GM04503 (cell line): ENCODE measurements around the gene BARX1.
"Not testable (repeated sequence)": the region's sequence is repeated elsewhere in the genome, so short reads cannot be mapped to it uniquely, and the experiment has no call there.

Experiments used
- DNase-seq: peaks from one replicate; pipeline ENCODE4 v3.0.0-alpha.2; 2012; ENCODE audit warnings: low read depth

The BARX1 gene

GRCh38 chr9:93965830-93966577 lies 10.8 kb upstream of the BARX1 start:
- no peak for DNase-seq

- DNase-seq, result no peak
Measured at GRCh38 chr9:93964685-93965084, 9.5 kb upstream of the BARX1 start.

- DNase-seq, result no peak
Measured at GRCh38 chr9:93963969-93964368, 8.8 kb upstream of the BARX1 start.

GRCh38 chr9:93963489-93963888 lies 8.3 kb upstream of the BARX1 start:
- not testable (repeated sequence) for DNase-seq

GRCh38 chr9:93962561-93963440 lies 7.6 kb upstream of the BARX1 start:
- peak; percentile 25 for DNase-seq

DNA sequence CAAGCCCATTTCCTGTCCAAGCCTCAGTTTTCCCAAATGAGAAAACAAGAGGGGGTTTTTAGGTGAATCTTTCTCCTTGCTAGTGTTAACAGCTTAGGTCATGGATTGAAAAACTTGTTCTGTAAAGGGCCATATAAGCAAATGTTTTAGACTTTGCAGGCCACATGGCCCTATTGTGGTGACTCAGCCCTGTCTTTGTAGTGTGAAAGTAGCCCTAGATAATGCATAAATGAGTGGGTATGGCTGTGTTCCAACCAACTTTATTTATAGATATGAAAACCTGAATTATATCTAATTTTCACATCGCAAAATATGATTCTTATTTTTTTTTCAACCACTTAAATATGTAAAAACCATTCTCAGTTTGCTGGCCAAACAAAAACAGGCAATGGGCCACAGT lies 6.9 kb upstream of the BARX1 start:
- no peak for DNase-seq

GRCh38 chr9:93960971-93961841 lies 6.1 kb upstream of the BARX1 start:
- no peak for DNase-seq

GRCh38 chr9:93960221-93960970 lies 5.2 kb upstream of the BARX1 start:
- no peak for DNase-seq

GRCh38 chr9:93959739-93960154 lies 4.6 kb upstream of the BARX1 start:
- DNase-seq, result no peak

DNA sequence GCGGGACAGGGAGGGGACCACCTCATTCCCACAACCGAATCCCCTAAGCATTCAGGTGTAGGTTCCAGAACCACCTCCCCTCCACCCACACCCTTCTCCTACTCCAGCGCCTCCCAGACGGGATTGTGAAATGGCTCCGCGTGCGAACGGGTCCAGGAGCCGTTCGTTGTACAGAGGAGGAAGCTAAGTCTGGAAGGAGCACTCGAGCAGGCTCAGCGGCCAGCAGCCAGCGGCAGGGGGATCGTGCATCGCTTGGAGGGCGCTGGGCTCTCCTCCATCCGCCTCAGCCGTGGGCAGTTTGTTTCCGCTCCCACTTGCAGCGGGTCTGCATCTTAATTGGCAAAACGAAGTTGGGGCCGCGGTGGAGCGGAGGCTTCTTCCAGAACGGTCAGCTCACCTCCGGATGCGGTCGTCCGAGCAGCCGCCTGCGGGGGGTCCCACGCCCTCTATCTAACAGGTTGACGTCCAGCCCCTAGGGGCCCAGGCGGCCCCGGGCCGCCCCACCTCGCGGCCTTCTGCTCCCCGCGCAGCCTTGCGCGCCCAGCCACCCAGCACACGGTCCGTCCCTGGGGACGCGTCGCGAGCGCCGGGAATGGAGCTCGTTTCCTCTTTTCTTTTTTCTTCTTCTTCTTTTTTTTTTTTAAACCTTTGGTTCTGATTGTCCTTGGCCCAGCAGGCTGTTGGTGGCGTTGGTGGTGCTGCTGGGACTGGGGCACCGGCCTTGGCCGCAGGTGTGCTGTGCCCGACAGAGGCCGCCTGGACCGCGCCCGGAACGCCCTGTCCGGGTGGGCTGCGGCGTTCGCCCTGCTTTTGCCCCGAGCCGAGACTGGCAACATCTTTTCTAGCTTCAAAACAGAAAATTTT lies 3.9 kb upstream of the BARX1 start:
- no peak for DNase-seq

- DNase-seq, result no peak
Measured at GRCh38 chr9:93958121-93958818, 3.1 kb upstream of the BARX1 start.

- no peak for DNase-seq
Measured at GRCh38 chr9:93955981-93956784, 1.0 kb upstream of the BARX1 start.

GRCh38 chr9:93954434-93955061 lies 607 bp downstream of the BARX1 start:
- DNase-seq, result no peak

- no peak for DNase-seq
Measured at GRCh38 chr9:93953496-93954433, 1.4 kb downstream of the BARX1 start.

- DNase-seq, result no peak
Measured at GRCh38 chr9:93952784-93953495, 2.2 kb downstream of the BARX1 start.

GRCh38 chr9:93952119-93952783 lies 2.9 kb downstream of the BARX1 start:
- no peak for DNase-seq
